GM12874 (cell line): ENCODE measurements around the gene TBXA2R.

Experiments
- TF ChIP-seq, protein P1 (sequence below): IDR thresholded peaks from 2 replicates; pipeline ENCODE4 v1.5.1; 2011; ENCODE audit warnings: low read depth, mild to moderate bottlenecking, control low read depth, low read length, moderate library complexity; ENCODE audit not compliant: insufficient read depth

Gene TBXA2R

DNA sequence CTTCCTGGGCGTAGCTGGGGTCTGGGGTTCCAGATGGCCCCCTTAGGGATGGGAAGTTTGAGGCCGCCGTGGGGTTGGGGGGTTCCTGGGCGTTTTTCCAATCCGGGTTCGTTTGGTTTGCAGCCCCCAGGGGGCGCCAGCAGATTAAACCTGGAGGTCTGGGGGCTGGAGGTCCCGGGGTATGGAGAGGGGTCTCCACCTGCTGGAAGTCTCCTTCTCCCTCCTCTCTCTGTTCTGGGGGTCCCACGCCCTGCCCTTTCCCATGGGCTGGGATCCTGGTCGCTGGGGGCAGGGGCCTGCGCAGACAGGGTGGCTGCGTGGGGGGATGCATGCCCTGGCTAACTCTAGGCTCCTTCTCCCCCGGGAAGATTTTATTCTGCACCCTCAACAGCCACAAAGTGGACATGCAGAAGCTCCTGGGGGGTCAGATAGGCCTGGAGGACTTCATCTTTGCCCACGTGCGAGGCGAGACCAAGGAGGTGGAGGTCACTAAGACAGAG is 20.5 kb downstream of the TBXA2R start:
- TF ChIP-seq, protein P1, sequence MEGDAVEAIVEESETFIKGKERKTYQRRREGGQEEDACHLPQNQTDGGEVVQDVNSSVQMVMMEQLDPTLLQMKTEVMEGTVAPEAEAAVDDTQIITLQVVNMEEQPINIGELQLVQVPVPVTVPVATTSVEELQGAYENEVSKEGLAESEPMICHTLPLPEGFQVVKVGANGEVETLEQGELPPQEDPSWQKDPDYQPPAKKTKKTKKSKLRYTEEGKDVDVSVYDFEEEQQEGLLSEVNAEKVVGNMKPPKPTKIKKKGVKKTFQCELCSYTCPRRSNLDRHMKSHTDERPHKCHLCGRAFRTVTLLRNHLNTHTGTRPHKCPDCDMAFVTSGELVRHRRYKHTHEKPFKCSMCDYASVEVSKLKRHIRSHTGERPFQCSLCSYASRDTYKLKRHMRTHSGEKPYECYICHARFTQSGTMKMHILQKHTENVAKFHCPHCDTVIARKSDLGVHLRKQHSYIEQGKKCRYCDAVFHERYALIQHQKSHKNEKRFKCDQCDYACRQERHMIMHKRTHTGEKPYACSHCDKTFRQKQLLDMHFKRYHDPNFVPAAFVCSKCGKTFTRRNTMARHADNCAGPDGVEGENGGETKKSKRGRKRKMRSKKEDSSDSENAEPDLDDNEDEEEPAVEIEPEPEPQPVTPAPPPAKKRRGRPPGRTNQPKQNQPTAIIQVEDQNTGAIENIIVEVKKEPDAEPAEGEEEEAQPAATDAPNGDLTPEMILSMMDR: peak; percentile 59

DNA sequence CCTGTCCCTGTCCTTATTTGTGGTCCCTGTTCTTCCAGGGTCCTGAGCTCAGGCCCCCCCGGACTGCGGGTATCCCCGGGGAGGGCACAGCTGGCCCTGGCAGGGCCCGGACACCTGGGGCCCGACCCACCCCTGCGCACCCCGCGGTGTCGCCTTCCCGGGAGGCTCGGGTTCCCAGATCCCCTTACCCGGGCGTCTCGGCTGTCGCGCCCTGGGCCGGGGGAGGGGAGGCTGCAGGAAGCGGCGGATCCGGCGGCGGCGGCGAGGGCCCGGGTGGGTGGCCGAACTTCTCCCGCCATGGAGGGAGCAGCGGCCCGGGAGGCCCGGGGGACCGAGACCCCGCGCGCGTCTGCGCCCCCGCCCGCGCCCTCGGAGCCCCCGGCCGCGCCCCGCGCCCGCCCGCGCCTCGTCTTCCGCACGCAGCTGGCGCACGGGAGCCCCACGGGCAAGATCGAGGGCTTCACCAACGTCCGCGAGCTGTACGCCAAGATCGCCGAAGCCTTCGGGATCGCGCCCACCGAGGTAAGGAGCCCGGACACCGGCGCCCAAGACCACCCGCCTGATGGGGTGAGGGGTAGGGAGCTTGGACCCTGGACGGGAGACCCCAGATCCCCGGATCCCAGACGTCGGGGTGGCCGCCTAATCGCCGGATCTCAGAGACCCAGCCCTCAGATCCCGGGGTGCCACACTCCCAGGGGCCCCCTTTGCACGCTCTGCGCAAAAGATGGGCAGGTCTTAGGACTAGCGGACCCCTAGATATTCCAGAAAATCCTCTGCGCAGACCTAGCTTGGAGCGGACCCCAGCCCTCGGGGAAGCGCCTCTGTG is 21.2 kb downstream of the TBXA2R start, which contains the start of gene GIPC3:
TSS of gene GIPC3 (plus strand) at position 178 of the 826 bp plus-strand sequence. CDS start at position 298, 120 bp downstream.
- TF ChIP-seq, protein P1: no peak

DNA sequence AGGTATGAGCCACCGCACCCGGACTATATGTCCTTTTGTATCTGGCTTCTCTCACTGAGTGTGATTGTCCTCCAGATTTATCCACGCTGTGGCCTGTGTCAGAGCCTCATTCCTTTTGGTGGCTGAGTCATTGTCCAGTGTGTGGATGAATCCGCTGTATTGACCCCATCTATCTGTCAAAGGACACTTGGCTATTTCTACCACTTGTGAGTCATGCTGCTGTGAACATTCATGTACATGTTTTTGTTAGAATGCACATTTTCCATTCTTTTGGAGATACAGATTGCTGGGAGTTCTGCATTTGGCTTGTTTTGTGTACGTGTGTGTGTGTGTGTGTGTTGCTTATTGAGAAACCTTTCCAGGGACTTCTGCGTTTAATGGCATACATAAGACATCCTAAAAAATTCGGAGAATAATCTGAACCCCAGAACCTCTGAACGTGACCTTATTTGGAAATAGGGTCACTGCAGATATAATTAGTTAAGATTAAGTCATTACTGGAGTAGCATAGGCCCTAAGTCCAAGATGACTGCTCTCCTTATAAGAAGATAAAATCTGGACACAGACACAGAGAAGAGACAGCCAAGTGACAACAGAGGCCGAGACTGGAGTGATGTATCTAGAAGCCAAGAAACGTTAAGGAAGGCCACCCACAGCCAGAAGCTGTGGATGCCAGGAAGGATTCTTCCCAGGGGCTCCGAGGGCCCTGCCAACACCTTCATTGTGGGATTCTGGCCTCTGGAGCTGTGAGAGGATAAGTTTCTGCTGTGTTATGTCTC is 26.3 kb downstream of the TBXA2R start:
- TF ChIP-seq, protein P1: no peak

DNA sequence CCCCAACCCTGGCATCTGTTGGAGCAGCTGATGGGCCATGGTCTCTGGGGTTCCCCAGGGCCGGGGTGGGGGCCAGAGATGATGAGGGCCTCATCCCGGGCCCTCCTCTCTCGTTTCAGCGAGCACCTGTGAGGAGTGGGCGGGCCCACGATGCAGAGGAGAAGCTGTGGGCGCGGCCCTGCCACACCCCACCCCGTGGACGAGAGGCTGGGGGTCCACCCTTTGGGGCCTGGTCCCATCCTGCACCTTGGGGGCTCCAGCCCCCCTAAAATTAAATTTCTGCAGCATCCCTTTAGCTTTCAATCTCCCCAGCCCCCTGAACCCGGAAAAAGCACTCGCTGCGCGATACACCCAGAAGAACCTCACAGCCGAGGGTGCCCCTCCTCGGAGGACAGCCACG is 28.3 kb downstream of the TBXA2R start:
- TF ChIP-seq, protein P1: no peak

DNA sequence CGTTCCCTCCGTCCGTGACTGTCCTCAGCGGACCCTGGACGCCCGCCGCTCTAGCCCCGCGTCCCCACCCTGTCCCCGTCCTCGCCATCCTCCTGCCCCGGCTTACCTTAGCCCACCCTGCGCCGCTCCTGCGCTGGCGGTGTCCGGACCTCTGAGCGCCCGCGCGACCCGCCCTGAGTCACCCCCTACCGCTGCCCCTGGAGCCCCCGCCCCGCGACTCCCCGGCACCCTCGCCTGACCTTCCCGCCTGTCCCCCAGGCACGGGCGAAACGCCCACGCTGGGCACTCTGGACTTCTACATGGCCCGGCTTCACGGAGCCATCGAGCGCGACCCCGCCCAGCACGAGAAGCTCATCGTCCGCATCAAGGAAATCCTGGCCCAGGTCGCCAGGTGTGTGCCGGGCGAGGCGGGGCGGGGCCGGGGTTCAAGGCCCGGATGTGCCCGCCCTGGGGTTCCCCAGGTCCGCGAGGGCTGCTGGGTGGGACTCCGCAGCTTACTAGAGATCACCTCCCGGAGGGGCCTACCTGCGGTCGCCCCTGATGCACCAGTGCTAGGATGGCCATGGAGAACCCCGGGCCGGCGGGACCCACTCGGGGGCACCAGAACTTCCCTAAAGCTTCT is 28.8 kb downstream of the TBXA2R start:
- TF ChIP-seq, protein P1: no peak

DNA sequence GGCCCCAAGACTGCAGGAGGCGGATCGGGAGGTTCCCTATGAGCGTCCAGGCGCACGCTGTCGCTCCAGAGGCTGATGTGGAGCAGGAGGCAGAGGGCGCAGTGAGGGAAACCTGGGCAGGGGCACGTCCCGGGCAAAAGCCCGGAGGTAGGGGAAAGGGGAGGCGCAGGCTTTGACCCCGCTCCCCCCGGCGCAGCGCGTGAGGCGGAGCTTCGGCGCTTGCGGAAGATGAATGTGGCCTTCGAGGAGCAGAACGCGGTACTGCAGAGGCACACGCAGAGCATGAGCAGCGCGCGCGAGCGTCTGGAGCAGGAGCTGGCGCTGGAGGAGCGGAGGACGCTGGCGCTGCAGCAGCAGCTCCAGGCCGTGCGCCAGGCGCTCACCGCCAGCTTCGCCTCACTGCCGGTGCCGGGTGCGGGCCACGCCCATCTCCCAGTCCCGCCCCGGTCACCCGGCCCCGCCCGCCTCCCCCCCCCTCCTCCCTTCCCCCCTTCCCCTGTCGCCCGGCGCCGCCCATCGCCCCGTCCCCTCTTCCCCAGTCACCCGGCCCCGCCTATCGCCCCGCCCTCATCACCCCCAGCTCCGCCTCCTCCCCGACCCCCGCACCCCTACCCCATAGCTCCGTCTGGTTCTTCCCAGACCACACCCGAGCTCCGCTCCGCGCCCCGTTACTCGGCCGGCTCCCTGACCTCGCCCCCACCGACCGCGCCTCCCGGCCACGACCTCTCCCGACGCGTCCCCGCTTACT is 29.8 kb downstream of the TBXA2R start:
- TF ChIP-seq, protein P1: no peak
